ENCODE measurements around the gene GPR37.
A peak's percentile ranks its signal among the peaks of the same experiment; 100 is the strongest.

GPR37 gene

DNA sequence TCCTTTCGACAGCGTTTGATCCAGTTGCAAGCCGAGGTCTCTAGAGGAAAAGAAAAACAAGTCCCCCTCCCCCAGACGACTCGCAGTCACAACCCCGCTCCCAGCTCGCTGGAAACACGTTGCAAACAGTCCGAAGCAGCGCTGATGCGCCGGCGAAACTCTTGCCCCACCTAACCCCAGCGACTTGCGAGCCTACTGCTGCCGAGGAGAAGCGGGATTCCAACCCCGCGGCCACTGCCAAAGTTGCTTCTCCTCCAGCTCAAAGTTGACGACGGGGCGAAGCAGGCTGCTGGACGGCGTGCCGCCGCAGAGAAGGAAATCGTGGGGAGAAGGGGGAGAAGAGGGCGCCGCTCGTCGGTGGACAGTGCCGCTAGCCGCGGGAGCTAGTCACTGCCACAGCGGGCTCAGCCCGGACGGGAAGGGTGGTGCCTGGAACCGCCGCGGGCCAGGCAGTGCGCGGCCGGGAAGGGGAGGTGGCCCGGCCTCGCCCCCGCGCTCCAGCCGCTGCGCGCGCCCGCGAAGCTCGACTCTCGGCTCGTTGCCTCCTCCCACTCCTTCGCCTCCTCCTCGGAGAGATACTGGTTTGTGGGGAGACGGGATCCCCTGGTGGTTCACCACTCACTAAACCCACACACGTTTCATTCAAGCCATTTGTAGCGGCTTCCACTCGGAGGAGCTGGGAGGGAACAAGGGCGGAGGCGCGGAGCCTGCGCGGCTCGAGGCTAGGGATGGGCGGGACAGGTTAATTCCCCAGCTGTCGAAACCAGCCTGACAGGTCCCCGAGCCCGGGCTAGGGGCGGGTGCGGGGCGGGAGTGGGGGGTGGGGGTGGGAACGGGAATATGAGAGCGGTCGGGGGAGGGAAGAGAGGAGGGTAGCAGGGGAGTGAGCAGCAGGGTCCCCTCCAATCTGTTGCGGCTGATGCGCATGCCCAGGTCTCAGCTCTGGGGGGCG, at the start of gene GPR37:
Gene GPR37 (minus strand): TSS at position 392 of the 952 bp plus-strand sequence. CDS start 816 bp downstream, outside the sequence.
- Histone ChIP-seq H3K79me2 (ENCODE audit: low read length) (peaks cover 11% of the 10 kb centered on the region), H3K4me2 (ENCODE audit: low read depth, low read length) (peak within 1 kb of the TSS; percentile 92), H2AFZ (ENCODE audit: low read length) (peak within 1 kb of the TSS; percentile 94), H3K36me3 (replicated peaks; ENCODE audit: insufficient read depth, low read length) (no peaks in the 10 kb centered on the region), H3K9me3 (replicated peaks; ENCODE audit: insufficient read depth, low read length) (no peaks in the 10 kb centered on the region), H3K9ac (ENCODE audit: low read length) (peak within 1 kb of the TSS; percentile 56), H3K9me2 (replicated peaks; ENCODE audit: insufficient read depth, low read length) (no peaks in the 10 kb centered on the region), H3K4me3 (ENCODE audit: low read length) (peak within 1 kb of the TSS; percentile 72), H3K4me1 (ENCODE audit: low read length) (peaks cover 17% of the 10 kb centered on the region), H3F3A (ENCODE audit: insufficient read depth, low read length) (peaks cover 10% of the 10 kb centered on the region), H3K27ac (ENCODE audit: low read length) (peak within 1 kb of the TSS; percentile 57), H4K20me1 (ENCODE audit: insufficient read depth, low read length) (no peaks in the 10 kb centered on the region), H3K27me3 (replicated peaks; ENCODE audit: insufficient read depth, low read length) (no peaks in the 10 kb centered on the region)
- peak; percentile 91 for DNase-seq
- TF ChIP-seq EZH2 (optimal IDR thresholded peaks at IDR 0.05; ENCODE audit: low read depth, low read length), result no peak
- TF ChIP-seq, protein P1, sequence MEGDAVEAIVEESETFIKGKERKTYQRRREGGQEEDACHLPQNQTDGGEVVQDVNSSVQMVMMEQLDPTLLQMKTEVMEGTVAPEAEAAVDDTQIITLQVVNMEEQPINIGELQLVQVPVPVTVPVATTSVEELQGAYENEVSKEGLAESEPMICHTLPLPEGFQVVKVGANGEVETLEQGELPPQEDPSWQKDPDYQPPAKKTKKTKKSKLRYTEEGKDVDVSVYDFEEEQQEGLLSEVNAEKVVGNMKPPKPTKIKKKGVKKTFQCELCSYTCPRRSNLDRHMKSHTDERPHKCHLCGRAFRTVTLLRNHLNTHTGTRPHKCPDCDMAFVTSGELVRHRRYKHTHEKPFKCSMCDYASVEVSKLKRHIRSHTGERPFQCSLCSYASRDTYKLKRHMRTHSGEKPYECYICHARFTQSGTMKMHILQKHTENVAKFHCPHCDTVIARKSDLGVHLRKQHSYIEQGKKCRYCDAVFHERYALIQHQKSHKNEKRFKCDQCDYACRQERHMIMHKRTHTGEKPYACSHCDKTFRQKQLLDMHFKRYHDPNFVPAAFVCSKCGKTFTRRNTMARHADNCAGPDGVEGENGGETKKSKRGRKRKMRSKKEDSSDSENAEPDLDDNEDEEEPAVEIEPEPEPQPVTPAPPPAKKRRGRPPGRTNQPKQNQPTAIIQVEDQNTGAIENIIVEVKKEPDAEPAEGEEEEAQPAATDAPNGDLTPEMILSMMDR (IDR thresholded peaks at IDR 0.05; ENCODE audit: low read length), result peak; percentile 31
- TF ChIP-seq EZH2phosphoT487 (IDR thresholded peaks at IDR 0.05; ENCODE audit: low read length), result no peak

DNA sequence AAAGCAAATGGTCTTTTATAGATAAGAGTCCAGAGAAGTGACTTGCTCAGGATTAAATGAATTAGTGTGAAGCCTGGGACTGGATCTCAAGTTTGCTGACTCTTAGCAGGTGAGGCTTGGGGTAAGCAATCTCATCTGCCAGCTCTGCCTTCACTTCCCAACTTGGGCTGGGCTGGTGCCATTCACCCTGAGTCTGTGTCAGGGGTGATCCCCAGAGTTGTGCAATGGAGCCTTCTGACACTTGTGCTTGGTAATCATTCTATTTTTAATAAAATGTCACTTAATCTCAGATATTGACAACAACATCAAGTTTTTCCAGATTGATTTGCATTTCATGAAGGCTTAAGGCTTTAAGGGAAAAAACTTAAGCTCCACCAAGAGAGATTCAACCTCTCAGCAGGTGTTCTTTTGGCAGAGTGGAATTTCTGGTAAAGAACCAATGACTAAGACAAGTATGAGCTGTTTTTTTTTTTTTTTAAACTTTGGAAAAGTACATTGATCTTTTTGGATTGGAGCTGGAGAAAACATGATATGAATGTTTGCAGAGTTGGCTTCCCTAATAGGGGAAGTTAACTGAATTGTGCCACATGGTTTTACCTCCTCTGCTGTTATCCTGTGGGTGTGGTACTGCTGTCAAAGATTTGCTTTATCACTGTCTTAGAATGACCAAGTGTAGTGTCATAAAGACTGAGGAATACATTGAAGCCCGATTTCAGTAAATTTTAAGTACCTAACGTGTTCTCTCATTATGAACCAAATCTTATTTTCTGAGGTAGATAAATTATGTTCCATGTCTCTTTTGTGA, 48.6 kb upstream of the GPR37 start:
- Histone ChIP-seq H3K4me1 (ENCODE audit: low read length) (no peaks in the 10 kb centered on the region), H3K4me2 (ENCODE audit: low read depth, low read length) (no peak overlapping the region), H4K20me1 (ENCODE audit: insufficient read depth, low read length) (no peaks in the 10 kb centered on the region), H2AFZ (ENCODE audit: low read length) (no peak overlapping the region), H3K79me2 (ENCODE audit: low read length) (no peaks in the 10 kb centered on the region), H3K9me2 (replicated peaks; ENCODE audit: insufficient read depth, low read length) (no peaks in the 10 kb centered on the region), H3K27me3 (replicated peaks; ENCODE audit: insufficient read depth, low read length) (no peaks in the 10 kb centered on the region), H3K27ac (ENCODE audit: low read length) (no peak overlapping the region), H3K9me3 (replicated peaks; ENCODE audit: insufficient read depth, low read length) (no peaks in the 10 kb centered on the region), H3K9ac (ENCODE audit: low read length) (no peak overlapping the region), H3K4me3 (ENCODE audit: low read length) (no peak overlapping the region), H3F3A (ENCODE audit: insufficient read depth, low read length) (no peaks in the 10 kb centered on the region), H3K36me3 (replicated peaks; ENCODE audit: insufficient read depth, low read length) (no peaks in the 10 kb centered on the region)
- TF ChIP-seq EZH2 (optimal IDR thresholded peaks at IDR 0.05; ENCODE audit: low read depth, low read length), result no peak
- no peak for TF ChIP-seq EZH2phosphoT487 (IDR thresholded peaks at IDR 0.05; ENCODE audit: low read length)
- TF ChIP-seq, protein P1 (IDR thresholded peaks at IDR 0.05; ENCODE audit: low read length), result no peak
- no peak for DNase-seq

DNA sequence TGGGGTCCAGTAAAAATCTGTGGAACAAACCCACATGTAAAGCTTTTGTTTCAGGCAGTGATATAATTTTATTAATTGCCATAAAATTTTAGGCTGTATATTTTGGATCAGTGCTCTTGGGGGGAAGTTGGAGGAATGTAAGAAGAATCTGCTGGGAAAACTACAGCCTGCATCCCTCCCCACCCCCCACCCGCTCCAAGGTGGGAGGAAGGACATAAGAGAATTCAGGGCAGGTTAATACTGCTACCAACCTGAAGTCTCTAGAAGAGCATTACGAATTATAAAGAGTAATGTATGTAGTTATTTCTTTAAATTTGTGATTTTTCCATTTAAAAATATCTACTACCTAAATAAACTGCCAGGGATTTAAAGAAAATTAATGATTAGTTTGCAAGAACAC, 47.2 kb upstream of the GPR37 start:
- Histone ChIP-seq H3K27ac (ENCODE audit: low read length) (no peak overlapping the region), H3K9me2 (replicated peaks; ENCODE audit: insufficient read depth, low read length) (no peaks in the 10 kb centered on the region), H3K4me3 (ENCODE audit: low read length) (no peak overlapping the region), H3F3A (ENCODE audit: insufficient read depth, low read length) (no peaks in the 10 kb centered on the region), H3K9me3 (replicated peaks; ENCODE audit: insufficient read depth, low read length) (no peaks in the 10 kb centered on the region), H3K4me1 (ENCODE audit: low read length) (no peaks in the 10 kb centered on the region), H4K20me1 (ENCODE audit: insufficient read depth, low read length) (no peaks in the 10 kb centered on the region), H3K4me2 (ENCODE audit: low read depth, low read length) (no peak overlapping the region), H3K27me3 (replicated peaks; ENCODE audit: insufficient read depth, low read length) (no peaks in the 10 kb centered on the region), H3K79me2 (ENCODE audit: low read length) (no peaks in the 10 kb centered on the region), H3K9ac (ENCODE audit: low read length) (no peak overlapping the region), H2AFZ (ENCODE audit: low read length) (no peak overlapping the region), H3K36me3 (replicated peaks; ENCODE audit: insufficient read depth, low read length) (no peaks in the 10 kb centered on the region)
- DNase-seq, result no peak
- TF ChIP-seq EZH2 (optimal IDR thresholded peaks at IDR 0.05; ENCODE audit: low read depth, low read length) (no peak), EZH2phosphoT487 (IDR thresholded peaks at IDR 0.05; ENCODE audit: low read length) (no peak)
- TF ChIP-seq, protein P1 (IDR thresholded peaks at IDR 0.05; ENCODE audit: low read length), result no peak
